Liver (tissue), 9 donors: ENCODE results near the gene MYO6. TPM values are rescaled to one million over a fixed set of nuclear protein-coding genes. Genes with fewer than 3 reads are reported as not detected.

Source experiments
- DNase-seq: peaks from one replicate; pipeline ENCODE4 v3.0.0-alpha.2; 2017; ENCODE audit warnings: low spot score
- H3K27ac ChIP-seq, 2 donors: one replicate each; pipeline ENCODE4 v1.7.0; 2013; ENCODE audit warnings: inconsistent platforms in 2 of 2, low read length in 2 of 2, control low read depth in 1 of 2, low read depth in 1 of 2, mild to moderate bottlenecking in 1 of 2
- H3K27me3 ChIP-seq, 4 donors: one replicate each; pipeline versions ENCODE4 v1.6.1 to v1.7.0; 2013; ENCODE audit warnings: low read length in 3 of 4, inconsistent platforms in 1 of 4, mild to moderate bottlenecking in 1 of 4, moderate library complexity in 1 of 4; ENCODE audit not compliant: control insufficient read depth in 4 of 4, insufficient read depth in 4 of 4
- H3K36me3 ChIP-seq, 4 donors: one replicate each; pipeline versions ENCODE4 v1.6.1 to v1.7.0; 2013; ENCODE audit warnings: low read length in 3 of 4, mild to moderate bottlenecking in 3 of 4, low read depth in 1 of 4, moderate library complexity in 1 of 4; ENCODE audit not compliant: control insufficient read depth in 4 of 4, insufficient read depth in 3 of 4
- H3K4me1 ChIP-seq, 4 donors: one replicate each; pipeline versions ENCODE4 v1.6.1 to v1.7.0; 2013; ENCODE audit warnings: low read length in 3 of 4, mild to moderate bottlenecking in 3 of 4, moderate library complexity in 1 of 4; ENCODE audit not compliant: control insufficient read depth in 4 of 4, insufficient read depth in 4 of 4
- H3K4me3 ChIP-seq, 3 donors: one replicate each; pipeline versions ENCODE4 v1.6.1 to v1.7.0; 2013; ENCODE audit warnings: low read length in 3 of 3, control low read depth in 1 of 3, low read depth in 1 of 3, mild to moderate bottlenecking in 1 of 3
- H3K9ac ChIP-seq, 2 donors: one replicate each; pipeline ENCODE4 v1.7.0; 2013; ENCODE audit warnings: low read length in 2 of 2, mild to moderate bottlenecking in 2 of 2, moderate library complexity in 2 of 2, control low read depth in 1 of 2, low read depth in 1 of 2
- H3K9me3 ChIP-seq, 4 donors: one replicate each; pipeline versions ENCODE4 v1.6.1 to v1.7.0; 2013; ENCODE audit warnings: low read length in 3 of 4; ENCODE audit not compliant: control insufficient read depth in 4 of 4
- FOXA1 ChIP-seq: IDR thresholded peaks from 2 replicates; pipeline ENCODE4 v1.6.1; 2016; ENCODE audit warnings: antibody characterized with exemption
- GABPA ChIP-seq, 2 donors: IDR thresholded peaks in 1 of 2; conservative IDR thresholded peaks in 1 of 2; 2 replicates each; pipeline ENCODE4 v1.6.1; 2016; ENCODE audit warnings: antibody characterized with exemption in 2 of 2, mild to moderate bottlenecking in 1 of 2, moderate library complexity in 1 of 2
- RAD21 ChIP-seq, 2 donors: IDR thresholded peaks; 2 replicates each; pipeline ENCODE4 v1.6.1; 2016; ENCODE audit warnings: antibody characterized with exemption in 2 of 2, mild to moderate bottlenecking in 2 of 2
- REST ChIP-seq: IDR thresholded peaks from 2 replicates; pipeline ENCODE4 v1.6.1; 2016; ENCODE audit warnings: antibody characterized with exemption, mild to moderate bottlenecking
- TAF1 ChIP-seq: conservative IDR thresholded peaks from 2 replicates; pipeline ENCODE4 v1.6.1; 2016; ENCODE audit warnings: antibody characterized with exemption, mild to moderate bottlenecking
- YY1 ChIP-seq: IDR thresholded peaks from 2 replicates; pipeline ENCODE4 v1.6.1; 2016; ENCODE audit warnings: antibody characterized with exemption, mild to moderate bottlenecking
- polyA plus RNA-seq, 2 donors: library from polyadenylated mRNA; stranded (reverse) in 1 of 2; unstranded in 1 of 2; fragments of 200-250 nt in 1 of 2; fragments of >200 nt in 1 of 2; fragmentation: Nextera tagmentation in 1 of 2; extraction: Ambion mirVana in 1 of 2; gene quantifications; one replicate each; pipeline versions ENCODE4 v1.2.1 to v1.2.3, GENCODE V29; 2013 to 2015
- total RNA-seq, 2 donors: library from RNA; depleted of rRNA; stranded (reverse); fragments of >200 nt; gene quantifications; one replicate each; pipeline ENCODE4 v1.2.3, GENCODE V29; 2014
- TF ChIP-seq, protein P1 (sequence below): IDR thresholded peaks from 2 replicates; pipeline ENCODE4 v1.6.1; 2016; ENCODE audit warnings: antibody characterized with exemption
- TF ChIP-seq, protein P2 (sequence below): IDR thresholded peaks from 2 replicates; pipeline ENCODE4 v1.6.1; 2016; ENCODE audit warnings: antibody characterized with exemption
- donor health status: healthy.
- donor health status: healthy.
- donor health status: healthy.
- donor health status: healthy.
- donor health status: healthy.

The MYO6 gene
- total and polyA plus RNA-seq, 4 donors, result 6.5 to 18.3 (median 12.7) TPM

DNA sequence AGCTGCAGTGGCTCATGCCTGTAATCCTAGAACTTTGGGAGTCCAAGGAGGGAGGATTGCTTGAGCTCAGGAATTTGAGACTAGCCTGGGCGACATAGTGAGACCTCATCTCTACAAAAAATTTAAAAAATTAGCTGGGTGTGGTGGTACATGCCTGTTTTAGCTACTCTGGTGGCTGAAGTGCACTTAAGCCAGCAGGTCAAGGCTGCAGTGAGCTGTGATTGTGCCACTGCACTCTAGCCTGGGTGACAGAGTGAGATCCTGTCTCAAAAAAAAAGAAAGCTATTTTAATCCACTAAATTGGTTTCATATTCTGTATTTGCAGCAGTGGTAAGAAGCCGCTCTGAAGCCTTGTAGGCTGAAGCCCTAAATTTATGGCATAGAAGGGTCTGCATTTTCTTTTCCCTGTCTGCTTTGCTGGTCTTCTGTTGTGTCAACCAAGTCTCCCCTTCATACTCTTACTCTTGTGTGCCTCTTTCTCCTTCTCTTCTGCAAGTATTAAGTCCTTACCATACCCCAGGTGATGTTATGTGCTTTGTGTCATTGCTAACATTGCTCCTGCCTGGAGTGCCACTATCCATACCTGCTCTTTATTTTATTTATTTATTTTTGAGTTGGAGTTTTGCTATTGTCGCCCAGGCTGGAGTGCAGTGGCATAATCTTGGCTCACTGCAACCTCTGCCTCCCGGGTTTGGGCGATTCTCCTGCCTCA, 70.9 kb downstream of the MYO6 start (continued):
- TF ChIP-seq YY1 (no peak), FOXA1 (no peak)
- TF ChIP-seq, protein P1, sequence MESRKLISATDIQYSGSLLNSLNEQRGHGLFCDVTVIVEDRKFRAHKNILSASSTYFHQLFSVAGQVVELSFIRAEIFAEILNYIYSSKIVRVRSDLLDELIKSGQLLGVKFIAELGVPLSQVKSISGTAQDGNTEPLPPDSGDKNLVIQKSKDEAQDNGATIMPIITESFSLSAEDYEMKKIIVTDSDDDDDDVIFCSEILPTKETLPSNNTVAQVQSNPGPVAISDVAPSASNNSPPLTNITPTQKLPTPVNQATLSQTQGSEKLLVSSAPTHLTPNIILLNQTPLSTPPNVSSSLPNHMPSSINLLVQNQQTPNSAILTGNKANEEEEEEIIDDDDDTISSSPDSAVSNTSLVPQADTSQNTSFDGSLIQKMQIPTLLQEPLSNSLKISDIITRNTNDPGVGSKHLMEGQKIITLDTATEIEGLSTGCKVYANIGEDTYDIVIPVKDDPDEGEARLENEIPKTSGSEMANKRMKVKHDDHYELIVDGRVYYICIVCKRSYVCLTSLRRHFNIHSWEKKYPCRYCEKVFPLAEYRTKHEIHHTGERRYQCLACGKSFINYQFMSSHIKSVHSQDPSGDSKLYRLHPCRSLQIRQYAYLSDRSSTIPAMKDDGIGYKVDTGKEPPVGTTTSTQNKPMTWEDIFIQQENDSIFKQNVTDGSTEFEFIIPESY, result no peak

DNA sequence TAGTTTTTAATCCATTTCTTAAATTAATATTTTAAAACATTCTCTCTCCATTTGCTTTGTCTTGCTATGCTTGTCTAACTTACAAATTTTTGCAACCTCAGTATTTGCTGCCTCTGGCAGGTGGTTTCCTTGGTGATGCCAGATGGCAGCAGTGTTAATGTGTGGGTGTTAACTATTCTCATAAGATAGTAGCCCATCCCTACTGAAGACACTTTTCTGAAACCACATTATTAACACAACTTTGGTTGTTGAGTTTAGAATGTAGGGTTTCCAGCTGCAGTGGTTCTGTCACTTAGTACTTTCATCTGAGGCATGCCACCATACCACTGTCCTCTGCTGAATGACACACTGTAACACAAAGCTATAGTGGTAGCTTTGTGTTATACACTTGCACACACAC, 75.1 kb downstream of the MYO6 start:
- no peak overlapping the region for H3K27ac ChIP-seq
- no peak for DNase-seq

More for the DNA sequence above, 75.1 kb downstream of the MYO6 start:
- no peak overlapping the region for H3K9ac ChIP-seq
- TF ChIP-seq REST (no peak), TAF1 (no peak), RAD21 (IDR thresholded peaks at IDR 0.05) (no peak), GABPA (IDR thresholded peaks at IDR 0.05 in 1 of 2, conservative IDR thresholded peaks at IDR 0.05 in 1 of 2) (no peak), YY1 (no peak)
- TF ChIP-seq, protein P2, sequence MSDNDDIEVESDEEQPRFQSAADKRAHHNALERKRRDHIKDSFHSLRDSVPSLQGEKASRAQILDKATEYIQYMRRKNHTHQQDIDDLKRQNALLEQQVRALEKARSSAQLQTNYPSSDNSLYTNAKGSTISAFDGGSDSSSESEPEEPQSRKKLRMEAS, result no peak
- TF ChIP-seq, protein P1, result no peak
- H3K9me3 ChIP-seq, result no peaks in the 10 kb centered on the region
- no peaks in the 10 kb centered on the region for H3K4me1 ChIP-seq
- peaks cover 0 to 1% (median 0%) of the 10 kb centered on the region in 4 donors for H3K36me3 ChIP-seq
- H3K4me3 ChIP-seq, result no peak overlapping the region
- H3K27me3 ChIP-seq, result no peaks in the 10 kb centered on the region
